ENCODE measurements around the gene ACTMAP. TPM values are rescaled to one million over a fixed set of nuclear protein-coding genes. Genes with fewer than 3 reads are reported as not detected.
A peak's percentile ranks its signal among the peaks of the same experiment; 100 is the strongest.

ACTMAP gene
- total RNA-seq, 1 experiment from 2014 or later: 39.3 TPM

- no peaks in the 10 kb centered on the region for H3K27me3 ChIP-seq (ENCODE audit: insufficient read depth, low read depth)
- no peak overlapping the region for H3K4me2 ChIP-seq
- H3K4me3 ChIP-seq: no peak overlapping the region
- no peaks in the 10 kb centered on the region for H3K79me2 ChIP-seq (ENCODE audit: low read depth)
- no peaks in the 10 kb centered on the region for H3K36me3 ChIP-seq (ENCODE audit: low read depth)
- no peaks in the 10 kb centered on the region for H3K9me2 ChIP-seq (ENCODE audit: insufficient read depth)
- no peaks in the 10 kb centered on the region for H3F3A ChIP-seq (ENCODE audit: insufficient read depth, low read depth)
- H3K27ac ChIP-seq: no peak overlapping the region
- intact Hi-C loops (cut with micrococcal nuclease; ENCODE audit: unreplicated experiment): no loop called here
- H3K4me1 ChIP-seq (replicated peaks; ENCODE audit: insufficient read depth): no peaks in the 10 kb centered on the region
- POLR2A ChIA-PET (ENCODE audit: unreplicated experiment): interaction anchor here (0.6 kb wide), 1 partner anchor 277 kb away, joined by 6 read pairs; the partner anchor contains the start of gene SERTAD1
- TF ChIP-seq CTCF (conservative IDR thresholded peaks at IDR 0.05) (peak; percentile 48; the same call in 1 of the 2 replicates), EZH2 (IDR thresholded peaks at IDR 0.05; ENCODE audit: low read depth) (no peak)
- no peak for DNase-seq
- CTCF ChIA-PET: interaction anchor here (0.6 kb wide), 1 partner anchor 40 kb away, joined by 4 read pairs; no protein-coding TSS in a partner anchor
- no peaks in the 10 kb centered on the region for H3K9me3 ChIP-seq (ENCODE audit: insufficient read depth, low read depth)
- no peaks in the 10 kb centered on the region for H4K20me1 ChIP-seq (ENCODE audit: insufficient read depth)
- no TSS peak for BruUV-seq (replicated peaks)
- no peak overlapping the region for H2AFZ ChIP-seq
Measured at GRCh38 chr19:40702337-40703012, 47.8 kb downstream of the ACTMAP start.

GRCh38 chr19:40701758-40702157 lies 48.5 kb downstream of the ACTMAP start:
- Histone ChIP-seq H3K4me2 (no peak overlapping the region), H3K4me3 (no peak overlapping the region), H3K36me3 (ENCODE audit: low read depth) (no peaks in the 10 kb centered on the region), H3K9me3 (ENCODE audit: insufficient read depth, low read depth) (no peaks in the 10 kb centered on the region), H3K27me3 (ENCODE audit: insufficient read depth, low read depth) (no peaks in the 10 kb centered on the region), H3K79me2 (ENCODE audit: low read depth) (no peaks in the 10 kb centered on the region), H3K4me1 (replicated peaks; ENCODE audit: insufficient read depth) (no peaks in the 10 kb centered on the region), H3F3A (ENCODE audit: insufficient read depth, low read depth) (no peaks in the 10 kb centered on the region), H2AFZ (no peak overlapping the region), H3K9me2 (ENCODE audit: insufficient read depth) (no peaks in the 10 kb centered on the region), H3K27ac (no peak overlapping the region), H4K20me1 (ENCODE audit: insufficient read depth) (no peaks in the 10 kb centered on the region)
- TF ChIP-seq CTCF (conservative IDR thresholded peaks at IDR 0.05) (no peak), EZH2 (IDR thresholded peaks at IDR 0.05; ENCODE audit: low read depth) (no peak)
- POLR2A ChIA-PET (ENCODE audit: unreplicated experiment): interaction anchor here (0.6 kb wide), 1 partner anchor 276 kb away, joined by 6 read pairs; the partner anchor contains the start of gene SERTAD1
- intact Hi-C loops (cut with micrococcal nuclease; ENCODE audit: unreplicated experiment): no loop called here
- BruUV-seq (replicated peaks): no TSS peak
- no peak for DNase-seq
- CTCF ChIA-PET: interaction anchor here (0.6 kb wide), 1 partner anchor 39 kb away, joined by 4 read pairs; no protein-coding TSS in a partner anchor

GRCh38 chr19:40700083-40700482 lies 50.2 kb downstream of the ACTMAP start:
- intact Hi-C loops (cut with micrococcal nuclease; ENCODE audit: unreplicated experiment): no loop called here
- no peaks in the 10 kb centered on the region for H3K27me3 ChIP-seq (ENCODE audit: insufficient read depth, low read depth)
- no peaks in the 10 kb centered on the region for H3F3A ChIP-seq (ENCODE audit: insufficient read depth, low read depth)
- POLR2A ChIA-PET (ENCODE audit: unreplicated experiment): no interaction called here
- no peaks in the 10 kb centered on the region for H3K9me3 ChIP-seq (ENCODE audit: insufficient read depth, low read depth)
- BruUV-seq (replicated peaks): no TSS peak
- no peak for DNase-seq
- CTCF ChIA-PET: no interaction called here
- H2AFZ ChIP-seq: no peak overlapping the region
- no peak overlapping the region for H3K4me2 ChIP-seq
- no peaks in the 10 kb centered on the region for H3K4me1 ChIP-seq (replicated peaks; ENCODE audit: insufficient read depth)
- H3K4me3 ChIP-seq: no peak overlapping the region
- H4K20me1 ChIP-seq (ENCODE audit: insufficient read depth): no peaks in the 10 kb centered on the region
- H3K27ac ChIP-seq: no peak overlapping the region
- no peaks in the 10 kb centered on the region for H3K36me3 ChIP-seq (ENCODE audit: low read depth)
- TF ChIP-seq EZH2 (IDR thresholded peaks at IDR 0.05; ENCODE audit: low read depth) (no peak), CTCF (conservative IDR thresholded peaks at IDR 0.05) (no peak)
- no peaks in the 10 kb centered on the region for H3K79me2 ChIP-seq (ENCODE audit: low read depth)
- no peaks in the 10 kb centered on the region for H3K9me2 ChIP-seq (ENCODE audit: insufficient read depth)
